Lower lobe of right lung (tissue), 2 donors: Measurements from ENCODE around the gene NXPE2. TPM values are rescaled to one million over a fixed set of nuclear protein-coding genes. Genes with fewer than 3 reads are reported as not detected.
"Not testable (repeated sequence)": the region's sequence is repeated elsewhere in the genome, so short reads cannot be mapped to it uniquely, and the experiment has no call there.

Source experiments
- ATAC-seq, 2 donors: fragments of 200-7000 bp; cut with Tn5 transposase; one replicate each; pipeline ENCODE4 v1.9.1; 2020 to 2022; ENCODE audit warnings: mild to moderate bottlenecking in 2 of 2, moderate library complexity in 2 of 2
- DNase-seq: peaks from one replicate; pipeline ENCODE4 v3.0.0-alpha.2; 2020
- H3K27ac ChIP-seq: fragments of 200-600 bp; one replicate; pipeline ENCODE4 v1.8.0; 2022
- H3K27me3 ChIP-seq: fragments of 200-600 bp; one replicate; pipeline ENCODE4 v1.8.0; 2022; ENCODE audit warnings: low read depth
- H3K36me3 ChIP-seq: fragments of 200-600 bp; one replicate; pipeline ENCODE4 v1.8.0; 2022; ENCODE audit warnings: mild to moderate bottlenecking
- H3K4me1 ChIP-seq: fragments of 200-600 bp; one replicate; pipeline ENCODE4 v1.8.0; 2022
- H3K4me3 ChIP-seq: fragments of 200-600 bp; one replicate; pipeline ENCODE4 v1.8.0; 2022; ENCODE audit warnings: mild to moderate bottlenecking
- H3K9me3 ChIP-seq: fragments of 200-600 bp; one replicate; pipeline ENCODE4 v1.8.0; 2022
- CTCF ChIP-seq: fragments of 200-600 bp; IDR thresholded peaks from one replicate; pipeline ENCODE4 v1.8.0; 2022; ENCODE audit warnings: antibody characterized with exemption, mild to moderate bottlenecking
- intact Hi-C: fragments of 100-400 bp; cut with DNase I; formaldehyde crosslinking; loops from one replicate; pipeline ENCODE4 v1.11.0; 2022
- long read RNA-seq: library from polyadenylated mRNA; unstranded; transcript quantifications from one replicate; pipeline ENCODE4 v2.0.0, GENCODE V29; 2021
- total RNA-seq: library from RNA; stranded (reverse); fragmentation: NEBNext Ultra II Directional; extraction: Animal tissue kit (Norgen Biotek cat#: 25700); gene quantifications from one replicate; pipeline ENCODE4 v1.2.1, GENCODE V29; 2021
- donor health status: DM: no; HTN: yes; CAD: no; lungs with severe emphysema.

NXPE2 gene
- total RNA-seq = 0.38 TPM
- long read RNA-seq = 0 reads

DNA sequence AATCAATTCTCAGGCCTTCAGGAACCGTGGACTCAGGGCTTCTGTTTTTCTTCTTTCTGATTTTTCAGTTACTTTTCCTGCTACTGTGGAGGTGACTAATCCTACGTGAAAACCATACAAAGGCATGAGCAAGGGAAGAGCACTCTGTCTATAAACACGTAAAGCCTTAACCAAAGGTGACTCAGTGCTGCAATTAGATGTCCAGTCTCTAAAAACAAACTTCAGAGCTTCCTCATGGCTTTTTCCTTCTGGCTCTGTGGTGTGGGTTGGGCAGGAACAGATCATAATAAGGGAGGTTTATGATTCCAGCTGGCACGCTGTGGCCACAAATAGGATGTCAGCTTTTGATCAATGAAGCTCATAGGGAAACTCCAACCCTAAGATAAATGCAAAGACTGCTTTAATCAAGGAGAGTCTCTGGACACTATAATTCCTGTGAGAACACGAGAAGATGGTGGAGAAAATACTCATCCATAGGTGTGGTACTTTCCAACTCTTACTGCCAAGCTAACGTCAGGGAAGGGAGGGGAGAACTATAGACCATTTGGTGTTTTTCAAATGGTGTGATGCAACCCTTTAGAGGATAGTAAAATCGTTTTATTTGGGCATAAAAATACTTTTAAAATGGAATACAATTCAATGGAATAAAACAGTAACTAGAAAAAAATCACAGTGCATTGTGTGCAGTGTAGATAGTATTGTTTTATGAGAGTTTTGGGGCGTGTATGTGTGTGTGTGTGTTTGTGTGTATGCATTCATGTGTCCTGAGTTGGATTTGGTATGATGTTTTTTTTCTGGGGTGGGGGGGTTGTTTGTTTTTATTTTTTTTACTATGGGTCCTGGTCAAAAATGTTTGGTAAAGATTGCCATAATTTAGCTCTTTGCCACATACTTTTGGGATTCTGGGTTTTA lies at the start of gene NXPE2:
Gene NXPE2, plus strand, starts transcription at position 403 of the 912 bp plus-strand sequence. Its CDS starts 49 bp downstream, at position 452.
- Histone ChIP-seq H3K9me3 (no peaks in the 10 kb centered on the region), H3K27me3 (no peaks in the 10 kb centered on the region), H3K36me3 (no peaks in the 10 kb centered on the region), H3K4me3 (no peak within 1 kb of the TSS), H3K27ac (no peak within 1 kb of the TSS), H3K4me1 (no peaks in the 10 kb centered on the region)
- DNase-seq (no peak), ATAC-seq (no peak)
- TF ChIP-seq CTCF = no peak
- intact Hi-C loops = no loop called here

GRCh38 chr11:114631445-114631965 lies 46.8 kb upstream of the NXPE2 start:
- ATAC-seq, H3K4me3 ChIP-seq, H3K27me3 ChIP-seq, H3K36me3 ChIP-seq, H3K4me1 ChIP-seq, intact Hi-C loops, H3K27ac ChIP-seq, DNase-seq, H3K9me3 ChIP-seq: not testable (repeated sequence)

GRCh38 chr11:114639440-114639839 lies 38.9 kb upstream of the NXPE2 start:
- ATAC-seq, intact Hi-C loops, H3K27ac ChIP-seq, H3K4me1 ChIP-seq, H3K9me3 ChIP-seq, DNase-seq, H3K36me3 ChIP-seq, H3K4me3 ChIP-seq, H3K27me3 ChIP-seq: not testable (repeated sequence)

DNA sequence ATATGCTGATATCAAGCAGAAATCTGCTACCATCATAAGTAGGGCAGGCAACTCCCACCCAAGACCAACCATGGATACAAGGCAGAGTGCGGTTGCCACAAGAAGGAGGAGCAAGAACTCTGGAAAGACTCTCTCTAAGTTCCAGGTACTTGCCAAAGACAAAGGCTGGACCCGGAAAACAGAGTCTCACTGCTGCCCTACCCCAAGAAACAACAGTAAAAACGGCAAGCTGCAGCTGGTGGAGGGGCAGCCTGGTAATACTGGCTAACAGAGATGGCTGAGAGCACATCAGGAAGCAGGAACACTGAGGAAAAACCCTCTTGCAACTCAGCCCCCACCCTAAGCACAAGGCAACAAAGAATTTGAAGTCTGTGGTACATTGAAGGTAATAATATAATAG lies 27.7 kb upstream of the NXPE2 start:
- Histone ChIP-seq H3K9me3 (no peaks in the 10 kb centered on the region), H3K4me3 (no peak overlapping the region), H3K27ac (no peak overlapping the region), H3K27me3 (no peaks in the 10 kb centered on the region), H3K4me1 (no peaks in the 10 kb centered on the region), H3K36me3 (no peaks in the 10 kb centered on the region)
- ATAC-seq (no peak), DNase-seq (no peak)
- no peak for TF ChIP-seq CTCF
- intact Hi-C loops = no loop called here

DNA sequence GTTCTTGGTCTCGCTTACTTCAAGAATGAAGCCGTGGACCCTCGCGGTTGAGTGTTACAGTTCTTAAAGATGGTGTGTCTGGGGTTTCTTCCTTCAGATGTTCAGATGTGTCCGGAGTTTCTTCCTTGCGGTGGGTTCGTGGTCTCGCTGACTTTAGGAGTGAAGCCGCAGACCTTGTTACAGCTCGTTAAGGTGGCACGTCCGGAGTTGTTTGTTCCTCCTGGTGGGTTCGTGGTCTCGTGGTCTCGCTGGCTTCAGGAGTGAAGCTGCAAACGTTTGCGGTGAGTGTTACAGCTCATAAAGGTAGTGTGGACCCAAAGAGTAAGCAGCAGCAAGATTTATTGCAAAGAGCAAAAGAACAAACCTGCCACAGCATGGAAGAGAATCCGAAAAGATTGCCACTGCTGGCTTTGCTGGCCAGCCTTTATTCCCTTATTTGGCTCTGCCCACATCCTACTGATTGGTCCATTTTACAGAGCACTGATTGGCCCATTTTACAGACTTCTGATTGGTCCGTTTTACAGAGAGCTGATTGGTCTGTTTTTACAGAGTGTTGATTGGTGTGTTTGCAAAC lies 27.1 kb upstream of the NXPE2 start:
- Histone ChIP-seq H3K4me3 (no peak overlapping the region), H3K27ac (no peak overlapping the region), H3K27me3 (no peaks in the 10 kb centered on the region), H3K36me3 (no peaks in the 10 kb centered on the region), H3K4me1 (no peaks in the 10 kb centered on the region), H3K9me3 (no peaks in the 10 kb centered on the region)
- intact Hi-C loops = no loop called here
- no peak for ATAC-seq
- TF ChIP-seq CTCF = no peak
- DNase-seq = no peak

DNA sequence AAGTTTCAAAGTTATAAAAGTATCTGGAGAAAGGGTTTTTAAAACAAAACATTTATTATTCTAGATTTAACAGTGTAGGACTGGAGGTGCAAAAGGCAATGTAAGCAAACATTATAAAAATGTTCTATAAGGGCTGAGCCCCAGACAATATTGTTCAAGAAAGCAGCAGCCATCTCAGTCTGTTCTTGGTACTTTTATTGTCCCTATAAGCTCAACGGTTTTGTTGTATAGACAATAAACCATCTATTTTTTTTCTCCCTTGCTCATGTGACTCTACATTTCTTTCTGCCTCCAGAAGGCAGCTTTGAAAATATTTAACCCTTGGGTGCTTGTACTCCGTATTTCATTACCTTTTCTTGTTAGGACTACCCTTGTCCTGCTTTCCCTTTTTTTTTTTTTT lies 25.2 kb upstream of the NXPE2 start:
- no peaks in the 10 kb centered on the region for H3K36me3 ChIP-seq
- TF ChIP-seq CTCF = no peak
- intact Hi-C loops = no loop called here
- no peaks in the 10 kb centered on the region for H3K4me1 ChIP-seq
- H3K4me3 ChIP-seq = no peak overlapping the region
- ATAC-seq (no peak), DNase-seq (no peak)
- H3K27me3 ChIP-seq = no peaks in the 10 kb centered on the region
- H3K9me3 ChIP-seq = no peaks in the 10 kb centered on the region
- H3K27ac ChIP-seq = no peak overlapping the region
